Ishikawa (cell line): Measurements from ENCODE around the gene TRAF4.

Source experiments
- CEBPB ChIP-seq: IDR thresholded peaks from 2 replicates; pipeline ENCODE4 v1.6.1; 2012
- CREB1 ChIP-seq: IDR thresholded peaks from 2 replicates; pipeline ENCODE4 v1.6.1; 2012; ENCODE audit warnings: low read depth
- EP300 ChIP-seq: IDR thresholded peaks from 2 replicates; pipeline ENCODE4 v1.6.1; 2012; ENCODE audit warnings: borderline replicate concordance
- FOXM1 ChIP-seq: IDR thresholded peaks from 2 replicates; pipeline ENCODE4 v1.6.1; 2012; ENCODE audit warnings: low read depth, borderline replicate concordance
- MAX ChIP-seq: IDR thresholded peaks from 2 replicates; pipeline ENCODE4 v1.6.1; 2012
- RAD21 ChIP-seq: IDR thresholded peaks from 2 replicates; pipeline ENCODE4 v1.6.1; 2012; ENCODE audit warnings: low read depth
- REST ChIP-seq: IDR thresholded peaks from 2 replicates; pipeline ENCODE4 v1.6.1; 2012; ENCODE audit warnings: low read depth, mild to moderate bottlenecking
- TAF1 ChIP-seq: IDR thresholded peaks from 2 replicates; pipeline ENCODE4 v1.6.1; 2012; ENCODE audit warnings: low read depth, mild to moderate bottlenecking
- TCF12 ChIP-seq: IDR thresholded peaks from 2 replicates; pipeline ENCODE4 v1.6.1; 2012; ENCODE audit warnings: low read depth
- USF1 ChIP-seq: IDR thresholded peaks from 2 replicates; pipeline ENCODE4 v1.6.1; 2012
- YY1 ChIP-seq: IDR thresholded peaks from 2 replicates; pipeline ENCODE4 v1.6.1; 2012; ENCODE audit warnings: low read depth
- ZBTB7A ChIP-seq: IDR thresholded peaks from 2 replicates; pipeline ENCODE4 v1.6.1; 2012; ENCODE audit warnings: low read depth

- no peak for TF ChIP-seq REST
- TF ChIP-seq MAX: no peak
- no peak for TF ChIP-seq ZBTB7A
- no peak for TF ChIP-seq YY1
- TF ChIP-seq TCF12: no peak
- TF ChIP-seq TAF1: no peak
- TF ChIP-seq CREB1: no peak
- no peak for TF ChIP-seq EP300
- TF ChIP-seq USF1: no peak
- no peak for TF ChIP-seq RAD21
- no peak for TF ChIP-seq CEBPB
- no peak for TF ChIP-seq FOXM1
These were observed 12.4 kb downstream of the TRAF4 start for GRCh38 chr17:28756049-28756804.
